Activated B cell treated with CpG ODN at 0.5 μM for 24 hours (primary cell): ENCODE data around the gene NPEPL1. TPM values are rescaled to one million over a fixed set of nuclear protein-coding genes. Genes with fewer than 3 reads are reported as not detected.
A peak's percentile ranks its signal among the peaks of the same experiment; 100 is the strongest.

Source experiments
- ATAC-seq: fragments of 200-7000 bp; cut with Tn5 transposase; one replicate; pipeline ENCODE4 v1.10.0; 2021; ENCODE audit warnings: low read depth, mild to moderate bottlenecking, moderate library complexity
- CTCF ChIA-PET: fragments of 350-600 bp; sonication (Branson Sonifier 250); formaldehyde crosslinking; loops from one replicate; lab custom pipeline; 2021; ENCODE audit warnings: antibody characterized with exemption; lab: Charles Lee
- POLR2A ChIA-PET: fragments of 350-600 bp; sonication (Branson Sonifier 250); formaldehyde crosslinking; loops from one replicate; lab custom pipeline; 2021; ENCODE audit warnings: antibody characterized with exemption; lab: Charles Lee
- DNase-seq: peaks from one replicate; pipeline ENCODE4 v3.0.0; 2022
- H3K27ac Mint-ChIP-seq: one replicate; pipeline ENCODE4 v1.8.0; 2020; ENCODE audit warnings: mixed read lengths
- H3K27me3 Mint-ChIP-seq: one replicate; pipeline ENCODE4 v1.8.0; 2021; ENCODE audit warnings: mixed read lengths
- H3K36me3 Mint-ChIP-seq: one replicate; pipeline ENCODE4 v1.8.0; 2021; ENCODE audit warnings: low read depth, mixed read lengths
- H3K4me1 Mint-ChIP-seq: one replicate; pipeline ENCODE4 v1.8.0; 2021; ENCODE audit warnings: mixed read lengths
- H3K4me3 Mint-ChIP-seq: one replicate; pipeline ENCODE4 v1.8.0; 2020; ENCODE audit warnings: mild to moderate bottlenecking, mixed read lengths
- H3K9me3 Mint-ChIP-seq: one replicate; pipeline ENCODE4 v1.8.0; 2020; ENCODE audit warnings: mixed read lengths
- CTCF ChIP-seq: fragments of 200-600 bp; IDR thresholded peaks from one replicate; pipeline ENCODE4 v1.8.0; 2022; ENCODE audit warnings: antibody characterized with exemption, mild to moderate bottlenecking
- intact Hi-C: fragments of 100-400 bp; cut with micrococcal nuclease; formaldehyde crosslinking; loops from one replicate; pipeline ENCODE4 v1.15.1; 2024
- total RNA-seq: library from RNA; stranded (reverse); gene quantifications from 2 replicates; pipeline ENCODE4 v1.2.3, GENCODE V29; 2022

NPEPL1 gene
- total RNA-seq, 1 donor from 2014 or later, result 21.5 TPM

GRCh38 chr20:58658760-58659159, 33.8 kb upstream of the NPEPL1 start:
- no peak for TF ChIP-seq CTCF
- no peak overlapping the region for H3K4me3 Mint-ChIP-seq
- ChIA-PET POLR2A (no interaction called here), CTCF (interaction anchor here (2.3 kb wide), 1 partner anchor 8 kb away, joined by 7 read pairs; the partner anchor contains the start of gene STX16)
- no peak for DNase-seq
- no peaks in the 10 kb centered on the region for H3K9me3 Mint-ChIP-seq
- H3K4me1 Mint-ChIP-seq, result peaks cover 25% of the 10 kb centered on the region
- no peak overlapping the region for H3K27ac Mint-ChIP-seq
- no peak for ATAC-seq
- intact Hi-C loops, result loop anchor here (10.0 kb wide), 1 partner anchor 346 kb away; the partner anchor contains the start of gene CTSZ
- no peaks in the 10 kb centered on the region for H3K27me3 Mint-ChIP-seq
- H3K36me3 Mint-ChIP-seq, result peaks cover 42% of the 10 kb centered on the region

- TF ChIP-seq CTCF, result no peak
- CTCF ChIA-PET, result interaction anchor here (2.3 kb wide), 1 partner anchor 9 kb away, joined by 7 read pairs; the partner anchor contains the start of gene STX16
- POLR2A ChIA-PET, result interaction anchor here (1.7 kb wide), 1 partner anchor 9 kb away, joined by 4 read pairs; the partner anchor contains the start of gene STX16
- ATAC-seq (no peak), DNase-seq (no peak)
- intact Hi-C loops, result loop anchor here (10.0 kb wide), 1 partner anchor 345 kb away; the partner anchor contains the start of gene CTSZ
- Mint-ChIP-seq H3K27me3 (no peaks in the 10 kb centered on the region), H3K4me1 (peaks cover 25% of the 10 kb centered on the region), H3K36me3 (peaks cover 47% of the 10 kb centered on the region), H3K9me3 (no peaks in the 10 kb centered on the region), H3K4me3 (no peak overlapping the region), H3K27ac (no peak overlapping the region)
Observed at GRCh38 chr20:58659841-58660240, 32.8 kb upstream of the NPEPL1 start.

DNA sequence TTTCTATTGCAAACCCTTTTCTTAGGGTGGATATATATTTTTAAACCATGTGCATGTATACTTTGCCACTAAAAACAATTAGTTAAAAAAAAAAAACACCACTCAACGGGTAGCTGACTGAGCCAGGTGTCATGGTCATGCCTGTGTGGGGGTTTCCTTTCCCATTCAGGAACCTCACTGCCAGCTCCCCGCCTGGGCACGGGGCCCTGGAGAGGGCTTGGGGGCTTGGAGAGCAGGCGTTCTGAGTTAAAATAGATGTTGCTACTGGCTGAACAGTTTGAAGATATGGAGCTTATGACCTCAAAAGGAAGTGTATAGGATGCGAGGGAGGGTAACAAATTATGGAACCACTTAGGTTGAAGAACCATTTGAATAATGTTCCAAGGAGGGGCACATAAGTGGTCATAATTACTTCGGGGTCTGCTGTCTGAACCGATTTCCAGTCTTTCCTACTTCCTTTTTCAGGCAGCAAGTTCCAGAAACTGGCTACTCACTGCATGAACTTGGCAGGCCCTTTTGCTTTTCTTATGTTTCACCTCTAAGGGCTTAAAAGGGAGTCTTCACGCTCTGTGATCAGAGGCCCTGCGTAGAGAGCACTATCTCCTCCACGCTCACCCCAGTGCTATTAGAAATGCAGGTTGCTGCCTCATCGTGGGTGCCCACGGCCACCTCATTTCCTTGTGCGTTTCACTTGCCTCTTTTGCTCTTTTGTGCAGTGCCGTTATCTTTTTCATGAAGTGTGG, 31.6 kb upstream of the NPEPL1 start:
- H3K27ac Mint-ChIP-seq, result no peak overlapping the region
- H3K4me1 Mint-ChIP-seq, result peaks cover 23% of the 10 kb centered on the region
- H3K36me3 Mint-ChIP-seq, result peaks cover 47% of the 10 kb centered on the region
- intact Hi-C loops, result no loop called here
- POLR2A ChIA-PET, result interaction anchor here (0.7 to 1.7 kb wide), 3 partner anchors 10 to 460 kb away, joined by 4 to 14 read pairs (median 11); partner anchors contain the start of gene STX16
- ATAC-seq, result no peak
- no peak overlapping the region for H3K4me3 Mint-ChIP-seq
- no peak for DNase-seq
- TF ChIP-seq CTCF, result no peak
- H3K9me3 Mint-ChIP-seq, result no peaks in the 10 kb centered on the region
- CTCF ChIA-PET, result interaction anchor here (2.3 kb wide), 1 partner anchor 10 kb away, joined by 7 read pairs; the partner anchor contains the start of gene STX16
- no peaks in the 10 kb centered on the region for H3K27me3 Mint-ChIP-seq

- POLR2A ChIA-PET, result interaction anchor here (1.7 kb wide), 1 partner anchor 11 kb away, joined by 4 read pairs; the partner anchor contains the start of gene STX16
- CTCF ChIA-PET, result no interaction called here
- Mint-ChIP-seq H3K4me3 (no peak overlapping the region), H3K36me3 (peaks cover 48% of the 10 kb centered on the region), H3K4me1 (peaks cover 15% of the 10 kb centered on the region), H3K27ac (peak overlapping the region; percentile 24), H3K9me3 (no peaks in the 10 kb centered on the region), H3K27me3 (no peaks in the 10 kb centered on the region)
- TF ChIP-seq CTCF, result no peak
- intact Hi-C loops, result no loop called here
- no peak for DNase-seq
- no peak for ATAC-seq
Observed at GRCh38 chr20:58661598-58662473, 30.8 kb upstream of the NPEPL1 start.
